Thoracic aorta (tissue), 2 donors: ENCODE data around the gene SHROOM2. TPM values are rescaled to one million over a fixed set of nuclear protein-coding genes. Genes with fewer than 3 reads are reported as not detected.

ENCODE experiments used
- ATAC-seq: fragments of 150-250 bp; one replicate; pipeline ENCODE4 v1.8.0; 2017; ENCODE audit warnings: low read depth; ENCODE audit not compliant: insufficient number of reproducible peaks, low FRiP score
- DNase-seq: peaks from one replicate; pipeline ENCODE4 v3.0.0-alpha.2; 2020; ENCODE audit warnings: low spot score
- H3K27ac ChIP-seq, 2 donors: fragments of 200-600 bp; sonication (generic); 1 replicate in 1 of 2; 2 replicates in 1 of 2; pipeline ENCODE4 v1.5.1; 2016; ENCODE audit warnings: mild to moderate bottlenecking in 2 of 2, moderate library complexity in 2 of 2
- H3K27me3 ChIP-seq: fragments of 200-600 bp; sonication (generic); replicated peaks from 2 replicates; pipeline ENCODE4 v1.6.0; 2016; ENCODE audit warnings: mild to moderate bottlenecking; ENCODE audit not compliant: insufficient read depth
- H3K36me3 ChIP-seq: fragments of 200-600 bp; sonication (generic); one replicate; pipeline ENCODE4 v1.5.1; 2016
- H3K4me1 ChIP-seq, 2 donors: fragments of 200-600 bp; sonication (generic); 1 replicate in 1 of 2; 2 replicates in 1 of 2; pipeline versions ENCODE4 v1.5.1 to v1.6.0; 2016; ENCODE audit warnings: low read depth in 2 of 2, mild to moderate bottlenecking in 1 of 2; ENCODE audit not compliant: control insufficient read depth in 1 of 2
- H3K4me3 ChIP-seq: fragments of 200-600 bp; sonication (generic); 2 replicates; pipeline ENCODE4 v1.5.1; 2016; ENCODE audit warnings: mild to moderate bottlenecking
- H3K9me3 ChIP-seq: fragments of 200-600 bp; sonication (generic); 2 replicates; pipeline ENCODE4 v1.5.1; 2016
- total RNA-seq, 2 donors: library from RNA; depleted of rRNA; stranded (reverse); fragments of >200 nt; gene quantifications; one replicate each; pipeline versions ENCODE4 v1.1.0 to v1.2.3, GENCODE V29; 2016
- TF ChIP-seq, protein P1 (sequence below): fragments of 200-600 bp; sonication (generic); IDR thresholded peaks from one replicate; pipeline ENCODE4 v1.5.1; 2019; ENCODE audit warnings: antibody characterized with exemption

The SHROOM2 gene
- total RNA-seq, 2 donors from 2014 or later: 2.0 TPM

- DNase-seq (no peak), ATAC-seq (no peak)
- Histone ChIP-seq H3K9me3 (no peaks in the 10 kb centered on the region), H3K4me3 (no peak overlapping the region), H3K4me1 (no peaks in the 10 kb centered on the region), H3K27ac (no peak overlapping the region), H3K27me3 (no peaks in the 10 kb centered on the region), H3K36me3 (no peaks in the 10 kb centered on the region)
- TF ChIP-seq, protein P1, sequence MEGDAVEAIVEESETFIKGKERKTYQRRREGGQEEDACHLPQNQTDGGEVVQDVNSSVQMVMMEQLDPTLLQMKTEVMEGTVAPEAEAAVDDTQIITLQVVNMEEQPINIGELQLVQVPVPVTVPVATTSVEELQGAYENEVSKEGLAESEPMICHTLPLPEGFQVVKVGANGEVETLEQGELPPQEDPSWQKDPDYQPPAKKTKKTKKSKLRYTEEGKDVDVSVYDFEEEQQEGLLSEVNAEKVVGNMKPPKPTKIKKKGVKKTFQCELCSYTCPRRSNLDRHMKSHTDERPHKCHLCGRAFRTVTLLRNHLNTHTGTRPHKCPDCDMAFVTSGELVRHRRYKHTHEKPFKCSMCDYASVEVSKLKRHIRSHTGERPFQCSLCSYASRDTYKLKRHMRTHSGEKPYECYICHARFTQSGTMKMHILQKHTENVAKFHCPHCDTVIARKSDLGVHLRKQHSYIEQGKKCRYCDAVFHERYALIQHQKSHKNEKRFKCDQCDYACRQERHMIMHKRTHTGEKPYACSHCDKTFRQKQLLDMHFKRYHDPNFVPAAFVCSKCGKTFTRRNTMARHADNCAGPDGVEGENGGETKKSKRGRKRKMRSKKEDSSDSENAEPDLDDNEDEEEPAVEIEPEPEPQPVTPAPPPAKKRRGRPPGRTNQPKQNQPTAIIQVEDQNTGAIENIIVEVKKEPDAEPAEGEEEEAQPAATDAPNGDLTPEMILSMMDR: no peak
Measured at GRCh38 chrX:9746148-9746888, 39.9 kb upstream of the SHROOM2 start.

DNA sequence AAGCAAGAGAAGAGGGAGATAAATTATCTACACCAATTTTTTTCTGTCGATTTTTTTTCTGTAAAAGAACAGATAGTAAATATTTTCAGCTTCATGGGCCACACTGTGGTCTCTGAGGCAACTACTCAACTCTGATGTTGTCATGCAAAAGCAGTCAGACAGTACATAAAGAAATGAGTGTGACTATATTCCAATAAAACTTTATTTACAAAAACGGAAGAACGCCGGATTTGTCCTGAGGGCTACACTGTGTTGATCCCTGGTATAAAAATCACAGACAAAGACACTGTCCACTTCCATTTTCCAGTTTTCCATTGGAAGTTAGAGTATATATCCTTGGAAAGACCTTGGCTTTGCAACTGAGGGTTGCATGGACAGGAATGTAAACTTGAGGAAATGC lies 38.6 kb upstream of the SHROOM2 start:
- Histone ChIP-seq H3K9me3 (no peaks in the 10 kb centered on the region), H3K27ac (no peak overlapping the region), H3K4me3 (no peak overlapping the region), H3K4me1 (no peaks in the 10 kb centered on the region), H3K36me3 (no peaks in the 10 kb centered on the region), H3K27me3 (no peaks in the 10 kb centered on the region)
- no peak for ATAC-seq
- no peak for DNase-seq
- TF ChIP-seq, protein P1: no peak

- Histone ChIP-seq H3K9me3 (no peaks in the 10 kb centered on the region), H3K4me3 (no peak overlapping the region), H3K27me3 (no peaks in the 10 kb centered on the region), H3K27ac (no peak overlapping the region), H3K36me3 (no peaks in the 10 kb centered on the region), H3K4me1 (no peaks in the 10 kb centered on the region)
- ATAC-seq: no peak
- TF ChIP-seq, protein P1: no peak
- DNase-seq: no peak
Measured at GRCh38 chrX:9749146-9749692, 37.0 kb upstream of the SHROOM2 start.

DNA sequence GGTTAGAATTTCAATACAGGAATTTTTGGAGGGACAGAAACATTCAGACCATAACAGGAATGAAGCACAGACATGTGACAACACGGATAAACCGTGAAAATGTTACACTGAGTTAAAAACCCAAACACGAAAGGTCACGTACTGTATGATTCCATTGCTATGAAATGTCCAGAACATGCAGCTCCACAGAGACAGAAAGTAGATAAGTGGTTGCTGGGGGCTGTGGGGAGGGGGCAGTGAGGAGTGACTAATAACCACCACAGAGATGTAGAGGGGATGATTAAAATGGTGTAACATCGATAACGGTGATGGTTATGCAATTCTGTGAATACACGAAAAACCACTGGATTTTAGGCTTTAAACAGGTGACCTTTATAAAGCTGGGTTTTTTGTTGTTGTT lies 28.9 kb upstream of the SHROOM2 start:
- H3K4me1 ChIP-seq: no peaks in the 10 kb centered on the region
- no peak overlapping the region for H3K27ac ChIP-seq
- no peak overlapping the region for H3K4me3 ChIP-seq
- TF ChIP-seq, protein P1: no peak
- no peaks in the 10 kb centered on the region for H3K36me3 ChIP-seq
- ATAC-seq: no peak
- no peaks in the 10 kb centered on the region for H3K9me3 ChIP-seq
- no peak for DNase-seq
- H3K27me3 ChIP-seq: no peaks in the 10 kb centered on the region

DNA sequence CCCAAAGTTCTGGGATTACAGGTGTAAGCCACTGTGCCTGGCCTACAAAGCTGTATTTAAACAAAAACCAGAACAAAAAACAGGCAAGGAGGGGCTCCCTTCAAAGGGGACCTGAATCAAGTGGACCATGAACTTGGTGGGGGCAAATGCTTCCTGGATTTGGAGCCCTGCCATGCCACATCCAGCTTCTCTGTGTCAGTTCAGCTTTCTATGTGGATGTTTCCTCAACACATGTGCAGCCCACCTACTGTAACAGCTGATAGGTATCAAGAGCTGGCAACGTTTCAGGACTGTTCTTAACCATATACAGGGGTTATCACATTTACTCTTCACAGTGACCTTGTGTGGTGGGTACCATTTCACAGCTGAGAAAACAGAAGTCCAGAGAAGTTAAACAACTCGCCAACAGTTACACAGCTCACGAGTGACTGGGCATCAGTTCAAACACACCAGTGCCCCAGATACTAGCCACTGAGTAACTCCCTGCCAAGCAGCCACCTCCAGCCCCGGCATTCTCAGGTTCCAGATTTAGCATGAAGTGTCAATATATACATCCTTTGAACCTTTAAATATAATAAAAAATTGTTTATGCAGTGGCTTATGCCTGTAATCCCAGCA lies 28.1 kb upstream of the SHROOM2 start:
- H3K27me3 ChIP-seq: no peaks in the 10 kb centered on the region
- TF ChIP-seq, protein P1: no peak
- no peak overlapping the region for H3K4me3 ChIP-seq
- no peaks in the 10 kb centered on the region for H3K36me3 ChIP-seq
- no peak overlapping the region for H3K27ac ChIP-seq
- ATAC-seq (no peak), DNase-seq (no peak)
- H3K4me1 ChIP-seq: no peaks in the 10 kb centered on the region
- H3K9me3 ChIP-seq: no peaks in the 10 kb centered on the region
